HL-60 (cell line): ENCODE data around the gene SDSL.

ENCODE experiments used
- DNase-seq, 2 experiments: peaks; one replicate each; pipeline ENCODE4 v3.0.0-alpha.2; 2010 to 2020; ENCODE audit warnings: low read depth in 1 of 2, low spot score in 1 of 2
- H3K27ac ChIP-seq: fragments of 250-450 bp; sonication (Bioruptor Pico); replicated peaks from 2 replicates; pipeline ENCODE4 v1.5.1; 2020; ENCODE audit warnings: mild to moderate bottlenecking, moderate library complexity
- H3K27me3 ChIP-seq: fragments of 250-450 bp; sonication (Bioruptor Pico); 2 replicates; pipeline ENCODE4 v1.5.1; 2021; ENCODE audit warnings: mild to moderate bottlenecking, moderate library complexity; ENCODE audit not compliant: insufficient read depth, poor library complexity, severe bottlenecking
- H3K4me3 ChIP-seq: replicated peaks from 2 replicates; pipeline ENCODE4 v1.5.1; 2011; ENCODE audit warnings: mild to moderate bottlenecking, control low read depth, low read length; ENCODE audit not compliant: insufficient read depth
- GABPA ChIP-seq: IDR thresholded peaks from 2 replicates; pipeline ENCODE4 v1.6.1; 2012; ENCODE audit warnings: low read depth
- POLR2AphosphoS5 ChIP-seq: IDR thresholded peaks from 2 replicates; pipeline ENCODE4 v1.6.1; 2012; ENCODE audit warnings: low read depth
- REST ChIP-seq: IDR thresholded peaks from 2 replicates; pipeline ENCODE4 v1.6.1; 2012; ENCODE audit warnings: low read depth; ENCODE audit not compliant: insufficient replicate concordance
- SPI1 ChIP-seq: IDR thresholded peaks from 2 replicates; pipeline ENCODE4 v1.6.1; 2012; ENCODE audit warnings: low read depth, mild to moderate bottlenecking, borderline replicate concordance
- TF ChIP-seq, protein P1 (sequence below): IDR thresholded peaks from one replicate; pipeline ENCODE4 v1.5.1; 2011; ENCODE audit warnings: low read length, control low read depth, inconsistent platforms; ENCODE audit not compliant: insufficient read depth

SDSL gene

DNA sequence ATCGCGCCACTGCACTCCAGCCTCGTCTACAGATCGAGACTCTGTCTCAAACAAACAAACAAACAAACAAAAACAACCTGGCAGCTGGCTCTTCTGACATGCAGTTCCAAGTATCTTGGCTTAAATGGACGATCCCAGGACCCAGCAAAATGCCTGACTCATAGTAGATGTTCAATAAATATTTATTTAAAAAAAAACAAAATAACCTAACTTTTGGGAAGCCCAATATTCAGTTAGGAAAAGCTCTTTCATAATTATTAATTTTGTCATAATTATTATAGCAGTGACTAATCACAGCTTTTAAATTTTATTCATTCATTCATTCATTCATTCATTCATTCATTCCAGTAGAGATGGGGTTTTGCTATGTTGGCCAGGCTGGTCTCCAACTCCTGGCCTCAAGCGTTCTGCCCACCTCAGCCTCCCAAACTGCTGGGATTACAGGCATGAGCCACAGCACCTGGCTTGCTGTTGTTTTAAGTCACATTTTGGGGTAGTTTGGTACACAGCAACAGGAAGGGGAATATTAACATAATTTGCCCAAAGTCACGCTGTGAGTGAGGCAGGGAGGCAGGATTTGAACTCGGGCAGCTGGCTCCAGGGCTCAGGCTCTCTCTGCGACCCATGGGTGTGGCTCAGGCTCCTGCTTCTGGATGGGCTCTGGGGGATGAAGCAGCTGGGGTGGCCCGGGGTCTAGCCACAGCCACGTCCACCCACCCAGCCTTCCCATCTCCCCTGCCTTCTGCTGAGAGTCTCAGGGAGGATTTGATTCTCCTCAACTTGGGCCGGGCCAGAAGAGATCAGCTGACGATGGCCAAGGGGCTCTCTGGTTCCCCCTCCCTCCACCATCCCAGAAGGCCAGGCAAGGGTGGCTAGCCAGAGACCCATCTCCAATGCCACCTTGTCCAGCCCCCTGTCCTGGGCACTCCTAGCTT lies 20.8 kb upstream of the SDSL start:
- no peak overlapping the region for H3K4me3 ChIP-seq

DNA sequence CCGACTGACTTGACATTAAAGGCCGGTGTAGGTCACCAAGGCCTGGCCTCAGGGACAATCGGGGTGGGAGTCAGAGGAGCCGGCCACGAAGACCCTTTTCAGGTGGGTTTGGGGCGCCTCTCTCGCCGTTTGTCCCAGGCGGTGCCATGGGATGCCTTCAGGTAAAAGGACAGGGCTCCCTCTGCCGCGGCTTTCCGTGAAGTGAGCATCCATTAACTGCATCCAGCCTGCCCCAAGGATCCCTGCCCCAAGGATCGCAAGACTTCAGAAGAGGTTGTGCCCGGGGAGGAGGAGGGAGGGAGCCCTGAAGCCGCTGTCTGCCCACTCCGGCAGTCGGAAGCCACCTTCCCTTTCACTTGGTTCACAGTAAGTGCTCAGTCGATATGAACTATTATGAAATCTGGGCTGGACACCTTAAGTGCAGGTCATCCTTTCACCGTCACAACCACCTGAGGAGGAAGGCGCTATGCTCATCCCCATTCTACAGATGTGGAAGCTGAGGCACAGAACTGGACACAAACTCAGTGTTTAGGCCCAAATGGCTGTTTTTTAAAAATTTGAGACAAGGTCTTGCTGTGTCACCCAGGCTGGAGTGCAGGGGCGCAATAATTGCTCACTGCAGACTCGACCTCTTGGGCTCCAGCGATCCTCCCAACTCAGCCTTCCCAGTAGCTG lies 19.5 kb upstream of the SDSL start:
- no peak for DNase-seq
- no peak overlapping the region for H3K4me3 ChIP-seq
- TF ChIP-seq SPI1 (no peak), REST (no peak), GABPA (no peak), POLR2AphosphoS5 (no peak)
- TF ChIP-seq, protein P1, sequence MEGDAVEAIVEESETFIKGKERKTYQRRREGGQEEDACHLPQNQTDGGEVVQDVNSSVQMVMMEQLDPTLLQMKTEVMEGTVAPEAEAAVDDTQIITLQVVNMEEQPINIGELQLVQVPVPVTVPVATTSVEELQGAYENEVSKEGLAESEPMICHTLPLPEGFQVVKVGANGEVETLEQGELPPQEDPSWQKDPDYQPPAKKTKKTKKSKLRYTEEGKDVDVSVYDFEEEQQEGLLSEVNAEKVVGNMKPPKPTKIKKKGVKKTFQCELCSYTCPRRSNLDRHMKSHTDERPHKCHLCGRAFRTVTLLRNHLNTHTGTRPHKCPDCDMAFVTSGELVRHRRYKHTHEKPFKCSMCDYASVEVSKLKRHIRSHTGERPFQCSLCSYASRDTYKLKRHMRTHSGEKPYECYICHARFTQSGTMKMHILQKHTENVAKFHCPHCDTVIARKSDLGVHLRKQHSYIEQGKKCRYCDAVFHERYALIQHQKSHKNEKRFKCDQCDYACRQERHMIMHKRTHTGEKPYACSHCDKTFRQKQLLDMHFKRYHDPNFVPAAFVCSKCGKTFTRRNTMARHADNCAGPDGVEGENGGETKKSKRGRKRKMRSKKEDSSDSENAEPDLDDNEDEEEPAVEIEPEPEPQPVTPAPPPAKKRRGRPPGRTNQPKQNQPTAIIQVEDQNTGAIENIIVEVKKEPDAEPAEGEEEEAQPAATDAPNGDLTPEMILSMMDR: no peak
- no peak overlapping the region for H3K27ac ChIP-seq
- H3K27me3 ChIP-seq: no peaks in the 10 kb centered on the region

More for the DNA sequence above, 20.8 kb upstream of the SDSL start:
- no peak for DNase-seq
- no peaks in the 10 kb centered on the region for H3K27me3 ChIP-seq
- TF ChIP-seq, protein P1: no peak
- no peak for TF ChIP-seq SPI1
- no peak for TF ChIP-seq GABPA
- no peak for TF ChIP-seq POLR2AphosphoS5
- TF ChIP-seq REST: no peak
- no peak overlapping the region for H3K27ac ChIP-seq

DNA sequence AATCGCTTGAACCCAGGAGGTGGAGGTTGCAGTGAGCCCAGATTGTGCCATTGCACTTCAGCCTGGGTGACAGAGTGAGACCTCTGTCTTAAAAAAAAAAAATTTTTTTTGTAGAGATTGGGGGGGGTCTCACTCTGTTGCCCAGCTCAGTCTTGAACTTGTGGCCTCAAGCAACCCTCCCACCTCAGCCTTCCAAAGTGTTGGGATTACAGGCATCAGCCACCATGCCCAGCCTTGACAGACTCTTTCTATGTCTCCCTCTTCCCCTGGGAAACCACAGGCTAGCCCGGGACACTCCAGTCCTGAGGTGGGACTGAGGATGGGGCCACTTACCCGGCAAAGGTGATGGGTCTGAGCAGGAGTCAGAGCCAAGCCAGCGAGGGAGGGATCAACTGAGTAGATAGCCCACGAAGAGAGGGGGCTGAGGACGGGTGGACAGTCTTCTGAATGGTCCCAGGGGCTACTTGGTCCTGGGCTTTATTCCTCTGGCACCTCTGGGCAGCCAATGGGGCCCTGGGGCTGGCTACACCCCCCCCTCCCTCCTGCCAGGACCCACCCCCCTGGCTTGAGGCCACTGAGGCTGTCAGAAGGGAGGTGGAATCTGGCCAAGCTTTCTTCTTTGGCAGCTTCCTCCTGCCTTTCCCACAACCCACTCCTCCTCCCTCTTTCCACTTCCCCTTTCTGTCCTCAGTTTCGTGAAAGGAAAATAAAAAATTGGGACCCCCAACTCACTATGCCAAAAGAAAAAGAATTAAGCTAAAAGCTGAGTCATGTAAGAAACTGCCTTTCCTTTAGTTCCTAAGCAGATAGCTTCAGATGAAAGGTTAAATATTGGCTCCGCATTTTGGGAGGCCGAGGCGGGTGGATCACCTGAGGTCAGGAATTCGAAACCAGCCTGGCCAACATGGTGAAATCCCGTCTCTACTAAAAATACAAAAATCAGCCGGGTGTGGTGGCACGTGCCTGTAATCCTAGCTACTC lies 18.5 kb upstream of the SDSL start, which contains the start of gene SDS:
SDS (minus strand) TSS at position 453 of the 981 bp plus-strand sequence. CDS start 4,179 bp downstream, outside the sequence.
- peak within 1 kb of the TSS; percentile 25; the same call in 1 of the 2 replicates for H3K27ac ChIP-seq
- TF ChIP-seq SPI1 (peak; percentile 97), POLR2AphosphoS5 (no peak)
- no peaks in the 10 kb centered on the region for H3K27me3 ChIP-seq
- peak; percentile 75 to 76 for DNase-seq
- no peak within 1 kb of the TSS for H3K4me3 ChIP-seq
